ENCODE data around the gene AMIGO3. TPM values are rescaled to one million over a fixed set of nuclear protein-coding genes. Genes with fewer than 3 reads are reported as not detected.

The AMIGO3 gene
- total and polyA plus RNA-seq, 10 of the 15 experiments (the other 5 are each of a cell fraction or from before 2014, with no cell fraction given) = 0.07 to 1.3 (median 0.44) TPM; not detected in 3

GRCh38 chr3:49675912-49676311 is 43.6 kb downstream of the AMIGO3 start:
- CTCF ChIA-PET = interaction anchor here (0.6 to 3.0 kb wide), 5 partner anchors 13 to 137 kb away, joined by 3 to 15 read pairs (median 3); partner anchors contain the start of genes MST1 and RNF123
- DNase-seq (ENCODE audit: low read depth, low spot score) (no peak), ATAC-seq (no peak), FAIRE-seq (no peak)
- WGBS (ENCODE audit: insufficient coverage, insufficient replicate concordance, low lambda C conversion rate, missing lambda C conversion rate) = 89% methylated on average over 11 of the region's 11 CpGs
- no peak overlapping the region for H3K9ac ChIP-seq (ENCODE audit: control insufficient read depth, insufficient read depth, low read length)
- peaks cover 10% of the 10 kb centered on the region for H3K4me1 ChIP-seq (ENCODE audit: control insufficient read depth, insufficient read depth, low read length)
- peaks cover 20% of the 10 kb centered on the region for H3K79me2 ChIP-seq (ENCODE audit: control insufficient read depth, insufficient read depth, low read length)
- H3K4me2 ChIP-seq (ENCODE audit: control insufficient read depth, insufficient read depth) = no peak overlapping the region
- POLR2A ChIA-PET = no interaction called here
- peaks cover 17 to 18% of the 10 kb centered on the region in 2 experiments for H3K36me3 ChIP-seq (ENCODE audit: control insufficient read depth in 2 of 2, insufficient read depth in 2 of 2, low read length in 1 of 2)
- no peak overlapping the region for H3K27ac ChIP-seq (ENCODE audit: control insufficient read depth, insufficient read depth)
- no peak overlapping the region for H3K4me3 ChIP-seq
- no peaks in the 10 kb centered on the region for H4K20me1 ChIP-seq (ENCODE audit: control insufficient read depth, insufficient read depth)
- H3K27me3 ChIP-seq (replicated peaks in 1 of 2; ENCODE audit: control insufficient read depth in 2 of 2, insufficient read depth in 2 of 2, low read length in 1 of 2) = no peaks in the 10 kb centered on the region
- TF ChIP-seq CHD4 (IDR thresholded peaks at IDR 0.05) = no peak
- TF ChIP-seq CHD2 (IDR thresholded peaks at IDR 0.05; ENCODE audit: borderline replicate concordance, low read depth, low read length) = no peak
- no peak for TF ChIP-seq SMC3 (IDR thresholded peaks at IDR 0.05; ENCODE audit: borderline replicate concordance, low read length)
- no peak for TF ChIP-seq YBX1 (IDR thresholded peaks at IDR 0.05)
- no peak for TF ChIP-seq DPF2 (IDR thresholded peaks at IDR 0.05)
- TF ChIP-seq RB1 (IDR thresholded peaks at IDR 0.05; ENCODE audit: borderline replicate concordance) = no peak
- TF ChIP-seq, protein P1, sequence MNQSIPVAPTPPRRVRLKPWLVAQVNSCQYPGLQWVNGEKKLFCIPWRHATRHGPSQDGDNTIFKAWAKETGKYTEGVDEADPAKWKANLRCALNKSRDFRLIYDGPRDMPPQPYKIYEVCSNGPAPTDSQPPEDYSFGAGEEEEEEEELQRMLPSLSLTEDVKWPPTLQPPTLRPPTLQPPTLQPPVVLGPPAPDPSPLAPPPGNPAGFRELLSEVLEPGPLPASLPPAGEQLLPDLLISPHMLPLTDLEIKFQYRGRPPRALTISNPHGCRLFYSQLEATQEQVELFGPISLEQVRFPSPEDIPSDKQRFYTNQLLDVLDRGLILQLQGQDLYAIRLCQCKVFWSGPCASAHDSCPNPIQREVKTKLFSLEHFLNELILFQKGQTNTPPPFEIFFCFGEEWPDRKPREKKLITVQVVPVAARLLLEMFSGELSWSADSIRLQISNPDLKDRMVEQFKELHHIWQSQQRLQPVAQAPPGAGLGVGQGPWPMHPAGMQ (IDR thresholded peaks at IDR 0.05; ENCODE audit: borderline replicate concordance) = no peak
- no peak for TF ChIP-seq POU2F2 (IDR thresholded peaks at IDR 0.05; ENCODE audit: borderline replicate concordance, low read depth, low read length)
- TF ChIP-seq SMAD5 (IDR thresholded peaks at IDR 0.05; ENCODE audit: low read depth) = no peak
- no peak for TF ChIP-seq EP300 (IDR thresholded peaks at IDR 0.05; ENCODE audit: borderline replicate concordance in 1 of 2, control insufficient read depth in 1 of 2, low read depth in 2 of 2, low read length in 2 of 2)
- TF ChIP-seq HDGF (IDR thresholded peaks at IDR 0.05) = no peak
- TF ChIP-seq NR2C1 (IDR thresholded peaks at IDR 0.05) = no peak
- no peak for TF ChIP-seq HDAC2 (IDR thresholded peaks at IDR 0.05)
- no peak for TF ChIP-seq CBX5 (IDR thresholded peaks at IDR 0.05; ENCODE audit: low read depth)
- in situ Hi-C loops (cut with MboI) (loop anchor here (10.0 kb wide), 1 partner anchor 141 kb away; no protein-coding TSS in a partner anchor), intact Hi-C loops (cut with micrococcal nuclease; ENCODE audit: unreplicated experiment) (loop anchor here (10.0 kb wide), 1 partner anchor 651 kb away; the partner anchor contains the start of genes IMPDH2 and NDUFAF3)
- TSS peak; percentile 56 for BruUV-seq (replicated peaks)
- SMC1A ChIA-PET (ENCODE audit: uncharacterized antibody, unreplicated experiment) = no interaction called here
- H2AFZ ChIP-seq (ENCODE audit: control insufficient read depth, low read depth, low read length) = no peak overlapping the region
- H3K9me3 ChIP-seq (replicated peaks; ENCODE audit: control insufficient read depth, insufficient read depth, low read length) = no peaks in the 10 kb centered on the region
- RAD21 ChIA-PET (ENCODE audit: unreplicated experiment) = interaction anchor here (2.2 kb wide), 1 partner anchor 137 kb away, joined by 8 read pairs; no protein-coding TSS in a partner anchor

Measured in GM12878 (cell line).